Activated CD8-positive, alpha-beta memory T cell treated with anti-CD3 and anti-CD28 coated beads for 1 hour (primary cell): Measurements from ENCODE around the gene IGSF9.
A peak's percentile ranks its signal among the peaks of the same experiment; 100 is the strongest.

Source experiments
- DNase-seq, 2 donors: peaks; one replicate each; pipeline ENCODE4 v3.0.0-alpha.2; 2020; ENCODE audit warnings: low read depth in 1 of 2; ENCODE audit errors: extremely low read depth in 1 of 2

The IGSF9 gene

GRCh38 chr1:159946242-159947187, 1.1 kb upstream of the IGSF9 start:
- DNase-seq, result no peak

- no peak for DNase-seq
These were observed 574 bp downstream of the IGSF9 start for GRCh38 chr1:159944623-159945455.

- no peak for DNase-seq
These were observed 1.3 kb downstream of the IGSF9 start for GRCh38 chr1:159943908-159944622.

GRCh38 chr1:159943278-159943640, 2.2 kb downstream of the IGSF9 start:
- DNase-seq, result no peak

DNA sequence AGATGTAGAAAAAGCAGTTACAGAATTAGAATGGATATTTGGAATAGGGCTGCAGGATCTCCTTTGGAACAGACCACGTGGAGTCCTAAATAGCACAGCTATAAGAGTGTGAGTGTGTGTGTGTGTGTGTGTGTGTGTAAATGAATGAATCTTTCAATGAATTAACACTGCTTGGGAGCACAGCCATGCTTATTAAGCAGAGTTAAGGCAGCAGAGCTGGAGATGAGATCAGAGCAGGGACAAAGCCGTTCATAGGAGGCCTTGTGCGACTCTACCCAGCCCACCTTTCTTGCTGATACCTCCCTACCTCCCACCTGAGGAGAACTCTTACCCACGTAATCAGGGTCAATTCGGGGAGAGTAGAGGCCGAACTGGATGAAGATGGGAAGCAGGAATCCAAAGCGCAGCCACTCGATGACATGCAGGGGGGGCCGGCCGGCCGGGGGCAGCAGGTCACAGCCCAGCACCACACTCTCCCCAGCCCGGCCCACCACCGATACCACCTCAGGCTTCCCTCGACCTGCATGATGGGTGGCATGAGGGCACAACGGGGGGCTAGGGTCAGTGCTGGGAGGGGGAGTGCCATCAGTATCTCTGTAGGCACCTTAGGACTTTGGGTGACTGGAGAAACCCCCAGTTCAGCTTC, 2.7 kb downstream of the IGSF9 start:
- no peak for DNase-seq

- DNase-seq, result no peak
These were observed 3.5 kb downstream of the IGSF9 start for GRCh38 chr1:159941591-159942560.

DNA sequence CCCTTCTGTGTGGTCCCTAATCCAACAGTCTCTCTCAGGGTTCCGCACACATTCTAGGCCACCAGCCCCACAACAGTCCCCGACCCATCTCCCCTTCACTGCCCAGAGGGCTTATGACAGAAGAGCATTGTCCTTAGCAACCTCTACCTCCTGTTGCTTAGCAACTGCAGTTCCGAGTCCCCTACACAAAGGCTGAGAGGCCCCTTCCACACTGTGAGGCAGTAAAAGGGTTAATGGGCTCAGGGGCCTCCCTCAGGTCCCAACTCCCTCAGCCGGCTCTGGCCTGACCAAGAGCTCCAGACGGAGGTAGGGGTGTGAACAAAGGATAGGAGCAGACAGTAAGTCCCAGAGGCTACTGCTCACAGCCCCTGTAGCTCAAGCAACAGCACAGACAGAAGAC, 4.3 kb downstream of the IGSF9 start:
- DNase-seq, result no peak

DNA sequence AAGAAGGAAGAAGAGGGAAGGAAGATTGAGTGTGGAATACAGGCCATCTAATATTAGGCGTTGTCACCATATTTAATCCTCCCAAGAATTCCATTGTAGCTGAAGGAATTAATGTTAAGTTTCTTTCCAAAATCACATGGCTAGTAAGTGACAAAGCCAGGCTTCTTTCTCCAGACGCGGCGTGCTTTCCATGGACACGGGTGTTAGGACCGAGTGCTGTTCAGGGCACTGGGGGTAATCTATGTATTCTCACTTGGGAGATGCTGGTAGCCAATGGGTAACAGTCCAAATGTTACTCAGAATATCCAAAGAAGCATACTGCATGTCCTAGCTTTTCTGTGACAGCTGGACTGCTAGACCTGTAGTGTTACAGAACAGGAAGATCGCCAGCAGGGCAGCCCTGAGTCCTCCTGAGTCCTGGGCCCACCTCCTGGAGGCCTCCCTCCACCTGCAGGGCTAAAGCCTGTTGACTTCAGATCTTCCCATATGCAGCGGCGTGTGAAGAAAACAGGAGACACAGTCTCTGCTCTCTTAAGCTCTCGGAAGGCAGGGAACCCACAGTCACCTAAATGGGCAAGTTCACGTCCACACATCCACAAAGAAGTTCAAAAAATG, 5.3 kb downstream of the IGSF9 start:
- DNase-seq, result no peak

DNA sequence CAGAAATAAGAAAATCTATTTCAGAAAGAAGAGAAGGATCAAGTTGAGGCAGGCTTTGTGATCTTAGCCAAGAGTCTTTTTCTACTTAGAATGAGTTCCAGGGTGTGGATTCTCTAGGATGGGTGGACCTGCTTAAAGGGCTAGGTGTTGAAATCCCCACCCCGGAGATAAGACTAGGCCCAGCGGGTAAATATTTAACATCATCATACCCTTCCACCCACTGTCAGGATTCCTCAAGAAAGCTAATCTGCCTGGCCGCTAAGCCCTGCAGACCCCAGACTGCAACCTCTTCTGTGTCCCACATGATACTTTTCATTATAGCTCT, 5.8 kb downstream of the IGSF9 start:
- no peak for DNase-seq

- DNase-seq, result no peak
These were observed 6.3 kb downstream of the IGSF9 start for GRCh38 chr1:159938905-159939677.

- DNase-seq, result no peak
These were observed 7.1 kb downstream of the IGSF9 start for GRCh38 chr1:159938211-159938852.

GRCh38 chr1:159937054-159937750, 8.2 kb downstream of the IGSF9 start:
- DNase-seq, result no peak

DNA sequence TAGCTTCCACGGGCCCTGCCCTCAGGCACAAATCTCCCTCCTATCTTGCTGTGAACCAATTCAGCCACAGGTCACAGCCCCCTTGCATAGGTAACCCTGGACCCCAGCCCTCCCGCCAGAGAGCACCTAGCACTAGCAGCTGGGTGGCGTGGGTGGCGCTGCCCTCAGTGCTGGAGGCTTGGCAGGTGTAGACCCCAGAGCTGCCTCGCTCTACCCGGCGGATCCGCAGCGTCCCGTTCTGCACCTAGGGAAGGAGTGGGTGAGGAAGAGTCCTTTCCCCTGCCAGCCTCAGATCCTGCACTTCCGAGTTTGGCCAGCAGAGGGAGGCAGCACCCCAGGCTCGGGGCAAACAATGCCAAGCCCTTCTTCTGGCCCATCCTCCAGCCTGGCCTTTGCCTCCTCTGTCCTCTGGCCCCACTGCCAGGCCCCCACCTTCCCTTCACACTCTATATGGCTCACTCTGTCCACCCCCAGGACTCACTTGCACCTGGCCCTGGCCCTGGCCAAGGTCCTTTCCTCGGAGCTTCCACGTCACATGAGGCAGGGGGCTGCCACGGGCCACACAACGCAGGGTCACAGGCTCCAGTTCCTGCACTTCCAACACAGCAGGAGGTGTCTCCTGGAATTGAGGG, 9.0 kb downstream of the IGSF9 start:
- peak; percentile 56 to 78 for DNase-seq

DNA sequence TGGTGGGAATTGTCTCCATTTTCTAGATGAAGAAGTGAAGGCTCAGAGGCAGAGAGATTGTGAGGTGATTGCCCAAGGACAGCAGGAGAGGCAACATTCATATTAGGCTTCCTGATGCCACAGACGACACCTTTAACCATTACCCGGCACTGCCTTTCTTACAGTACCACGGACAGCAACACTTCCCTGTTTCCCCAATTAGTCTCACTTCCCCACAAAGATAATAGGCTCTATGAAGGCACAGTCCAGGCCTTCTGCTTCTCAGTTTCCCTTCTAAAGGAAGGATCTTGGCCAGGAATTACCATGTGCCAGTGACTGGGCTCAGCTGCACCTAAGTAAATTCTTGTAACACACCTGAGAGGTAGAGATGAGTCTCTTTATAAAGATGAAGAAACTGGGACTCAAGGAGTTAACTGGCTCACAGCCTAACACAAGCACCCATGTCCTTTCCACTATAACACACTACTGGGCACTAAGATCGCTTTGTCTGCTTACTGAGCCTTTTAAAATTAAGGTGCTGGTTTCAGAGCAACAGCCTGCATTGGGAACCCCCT, 9.6 kb downstream of the IGSF9 start:
- DNase-seq, result no peak

DNA sequence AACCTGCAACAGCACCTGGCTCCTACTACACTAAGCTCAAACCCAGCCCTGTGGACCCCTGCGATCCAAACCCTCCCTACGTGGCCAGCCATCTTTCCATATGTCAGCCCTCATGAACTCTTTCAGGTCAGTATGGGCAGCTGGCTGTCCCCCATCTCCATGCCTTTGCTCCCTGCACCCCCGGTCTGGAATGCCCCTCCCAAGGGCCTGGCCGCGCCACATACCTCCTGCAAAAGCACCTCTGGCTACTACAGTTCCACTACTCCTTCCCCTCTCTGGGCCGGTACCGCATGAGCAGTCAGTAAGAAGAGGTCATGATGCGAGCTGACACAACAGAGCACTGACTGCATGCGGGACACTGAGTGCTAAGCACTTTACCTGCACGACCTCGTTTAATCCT, 10.1 kb downstream of the IGSF9 start:
- no peak for DNase-seq

GRCh38 chr1:159934136-159935039, 11.0 kb downstream of the IGSF9 start:
- DNase-seq, result no peak
